Neural cell (in vitro differentiated cells): ENCODE results near the gene TENT4A. TPM values are rescaled to one million over a fixed set of nuclear protein-coding genes. Genes with fewer than 3 reads are reported as not detected.

Source experiments
- H2AFZ ChIP-seq: fragments of 200-600, 300-800 bp; sonication (generic), shearing (Covaris generic); 2 replicates; pipeline ENCODE4 v1.6.0; 2014; ENCODE audit warnings: low read depth, mild to moderate bottlenecking, antibody characterized with exemption, low read length, moderate library complexity
- H3F3A ChIP-seq: fragments of 200-600 bp; shearing (Covaris generic); 2 replicates; pipeline ENCODE4 v1.6.1; 2016; ENCODE audit warnings: mild to moderate bottlenecking, moderate library complexity, mixed read lengths, antibody characterized with exemption, low read length; ENCODE audit not compliant: insufficient read depth, poor library complexity, severe bottlenecking
- H3K27ac ChIP-seq: fragments of 200-600, 300-800 bp; sonication (generic), shearing (Covaris generic); 2 replicates; pipeline ENCODE4 v1.5.1; 2014; ENCODE audit warnings: mild to moderate bottlenecking, low read length, moderate library complexity
- H3K27me3 ChIP-seq: fragments of 300-800, 200-600 bp; sonication (generic), shearing (Covaris generic); 2 replicates; pipeline ENCODE4 v1.6.0; 2014; ENCODE audit warnings: mild to moderate bottlenecking, low read depth, low read length, moderate library complexity; ENCODE audit not compliant: insufficient read depth
- H3K36me3 ChIP-seq: fragments of 300-800, 200-600 bp; sonication (generic), shearing (Covaris generic); 2 replicates; pipeline ENCODE4 v1.5.1; 2014; ENCODE audit warnings: mild to moderate bottlenecking, antibody characterized with exemption, low read length, moderate library complexity; ENCODE audit not compliant: insufficient read depth
- H3K4me2 ChIP-seq: fragments of 300-800, 200-600 bp; sonication (generic), shearing (Covaris generic); 2 replicates; pipeline ENCODE4 v1.6.0; 2014; ENCODE audit warnings: mild to moderate bottlenecking, low read length
- H3K4me3 ChIP-seq: fragments of 300-800, 200-600 bp; sonication (generic), shearing (Covaris generic); 2 replicates; pipeline ENCODE4 v1.5.1; 2014; ENCODE audit warnings: mild to moderate bottlenecking, low read length, moderate library complexity
- H3K79me2 ChIP-seq: fragments of 200-600 bp; shearing (Covaris generic); replicated peaks from 2 replicates; pipeline ENCODE4 v1.6.0; 2014; ENCODE audit warnings: mild to moderate bottlenecking, low read length, moderate library complexity; ENCODE audit not compliant: insufficient read depth
- H3K9ac ChIP-seq: fragments of 300-800, 200-600 bp; sonication (generic), shearing (Covaris generic); 2 replicates; pipeline ENCODE4 v1.6.1; 2016; ENCODE audit warnings: mild to moderate bottlenecking, low read length, mixed read lengths
- H3K9me2 ChIP-seq: fragments of 200-600 bp; shearing (Covaris generic); 2 replicates; pipeline ENCODE4 v1.6.1; 2016; ENCODE audit warnings: mild to moderate bottlenecking, low read length, mixed read lengths; ENCODE audit not compliant: insufficient read depth
- H3K9me3 ChIP-seq: fragments of 200-600, 300-800 bp; sonication (generic), shearing (Covaris generic); 2 replicates; pipeline ENCODE4 v1.6.1; 2016; ENCODE audit warnings: mild to moderate bottlenecking, mixed run types, low read length, moderate library complexity, mixed read lengths
- H4K20me1 ChIP-seq: fragments of 200-600 bp; shearing (Covaris generic); 2 replicates; pipeline ENCODE4 v1.6.1; 2016; ENCODE audit warnings: mild to moderate bottlenecking, mixed run types; ENCODE audit not compliant: insufficient read depth
- EP300 ChIP-seq: fragments of 450-650 bp; conservative IDR thresholded peaks from 2 replicates; pipeline ENCODE4 v1.6.1; 2014; ENCODE audit warnings: antibody characterized with exemption, mild to moderate bottlenecking, moderate library complexity; ENCODE audit not compliant: poor library complexity, severe bottlenecking
- EZH2 ChIP-seq: fragments of 200-600, 300-800 bp; shearing (Covaris generic), sonication (generic); IDR thresholded peaks from 2 replicates; pipeline ENCODE4 v1.6.1; 2014; ENCODE audit warnings: antibody characterized with exemption, low read length, borderline replicate concordance, mild to moderate bottlenecking; ENCODE audit not compliant: insufficient read depth, poor library complexity, severe bottlenecking
- MXI1 ChIP-seq: fragments of 450-650 bp; conservative IDR thresholded peaks from 2 replicates; pipeline ENCODE4 v1.6.1; 2014; ENCODE audit warnings: antibody characterized with exemption, mild to moderate bottlenecking; ENCODE audit not compliant: poor library complexity, severe bottlenecking
- POLR2AphosphoS5 ChIP-seq: IDR thresholded peaks from 2 replicates; pipeline ENCODE4 v1.6.1; 2012
- RAD21 ChIP-seq: fragments of 450-650 bp; conservative IDR thresholded peaks from 2 replicates; pipeline ENCODE4 v1.6.1; 2014; ENCODE audit warnings: antibody characterized with exemption, mild to moderate bottlenecking, moderate library complexity
- SMC3 ChIP-seq: fragments of 450-650 bp; conservative IDR thresholded peaks from 2 replicates; pipeline ENCODE4 v1.6.1; 2014; ENCODE audit warnings: antibody characterized with exemption, mild to moderate bottlenecking, moderate library complexity; ENCODE audit not compliant: poor library complexity
- TAF1 ChIP-seq: IDR thresholded peaks from 2 replicates; pipeline ENCODE4 v1.6.1; 2012; ENCODE audit warnings: low read depth
- polyA plus RNA-seq: library from polyadenylated mRNA; depleted of rRNA; stranded (reverse); fragments of >200 nt; gene quantifications from 2 replicates; pipeline ENCODE4 v1.2.3, GENCODE V29; 2014
- TF ChIP-seq, protein P1 (sequence below): fragments of 450-650 bp; IDR thresholded peaks from 2 replicates; pipeline ENCODE4 v1.5.1; 2014; ENCODE audit warnings: antibody characterized with exemption, mild to moderate bottlenecking, moderate library complexity; ENCODE audit not compliant: poor library complexity, severe bottlenecking
- TF ChIP-seq, protein P2 (sequence below): IDR thresholded peaks from 2 replicates; pipeline ENCODE4 v1.6.1; 2012; ENCODE audit warnings: borderline replicate concordance

The TENT4A gene
- polyA plus RNA-seq, 1 donor from 2014 or later, result 12.1 TPM

DNA sequence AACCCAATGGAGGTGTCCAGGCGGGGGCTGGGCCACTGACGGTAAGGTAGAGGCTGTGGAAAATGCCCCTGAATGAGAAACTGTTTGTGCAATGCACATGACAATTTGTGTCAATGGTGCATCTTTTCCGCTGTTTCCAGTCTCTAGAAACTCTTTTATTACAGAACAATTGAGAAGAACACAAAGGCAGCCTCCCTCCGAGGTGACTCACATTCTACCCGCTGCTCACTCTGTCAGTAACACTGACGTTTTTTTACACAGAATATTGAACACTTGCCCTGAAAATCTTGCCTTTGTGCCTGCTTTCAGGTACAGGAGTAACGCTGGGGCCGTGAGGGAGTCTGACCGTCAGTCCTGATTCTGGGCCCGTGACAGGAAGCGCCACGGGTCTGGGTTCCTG is 11.7 kb upstream of the TENT4A start:
- Histone ChIP-seq H3K36me3 (no peaks in the 10 kb centered on the region), H3K9me2 (no peaks in the 10 kb centered on the region), H3F3A (no peaks in the 10 kb centered on the region), H3K27me3 (no peaks in the 10 kb centered on the region), H3K9ac (no peak overlapping the region), H3K27ac (peak overlapping the region; percentile 3), H3K4me3 (no peak overlapping the region), H4K20me1 (no peaks in the 10 kb centered on the region), H3K4me2 (no peak overlapping the region), H3K79me2 (no peaks in the 10 kb centered on the region), H3K9me3 (no peaks in the 10 kb centered on the region), H2AFZ (no peak overlapping the region)
- no peak for TF ChIP-seq EP300
- TF ChIP-seq, protein P1, sequence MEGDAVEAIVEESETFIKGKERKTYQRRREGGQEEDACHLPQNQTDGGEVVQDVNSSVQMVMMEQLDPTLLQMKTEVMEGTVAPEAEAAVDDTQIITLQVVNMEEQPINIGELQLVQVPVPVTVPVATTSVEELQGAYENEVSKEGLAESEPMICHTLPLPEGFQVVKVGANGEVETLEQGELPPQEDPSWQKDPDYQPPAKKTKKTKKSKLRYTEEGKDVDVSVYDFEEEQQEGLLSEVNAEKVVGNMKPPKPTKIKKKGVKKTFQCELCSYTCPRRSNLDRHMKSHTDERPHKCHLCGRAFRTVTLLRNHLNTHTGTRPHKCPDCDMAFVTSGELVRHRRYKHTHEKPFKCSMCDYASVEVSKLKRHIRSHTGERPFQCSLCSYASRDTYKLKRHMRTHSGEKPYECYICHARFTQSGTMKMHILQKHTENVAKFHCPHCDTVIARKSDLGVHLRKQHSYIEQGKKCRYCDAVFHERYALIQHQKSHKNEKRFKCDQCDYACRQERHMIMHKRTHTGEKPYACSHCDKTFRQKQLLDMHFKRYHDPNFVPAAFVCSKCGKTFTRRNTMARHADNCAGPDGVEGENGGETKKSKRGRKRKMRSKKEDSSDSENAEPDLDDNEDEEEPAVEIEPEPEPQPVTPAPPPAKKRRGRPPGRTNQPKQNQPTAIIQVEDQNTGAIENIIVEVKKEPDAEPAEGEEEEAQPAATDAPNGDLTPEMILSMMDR, result no peak
- no peak for TF ChIP-seq POLR2AphosphoS5
- no peak for TF ChIP-seq SMC3
- TF ChIP-seq MXI1, result no peak
- no peak for TF ChIP-seq RAD21
- TF ChIP-seq TAF1, result no peak
- no peak for TF ChIP-seq EZH2
- TF ChIP-seq, protein P2, sequence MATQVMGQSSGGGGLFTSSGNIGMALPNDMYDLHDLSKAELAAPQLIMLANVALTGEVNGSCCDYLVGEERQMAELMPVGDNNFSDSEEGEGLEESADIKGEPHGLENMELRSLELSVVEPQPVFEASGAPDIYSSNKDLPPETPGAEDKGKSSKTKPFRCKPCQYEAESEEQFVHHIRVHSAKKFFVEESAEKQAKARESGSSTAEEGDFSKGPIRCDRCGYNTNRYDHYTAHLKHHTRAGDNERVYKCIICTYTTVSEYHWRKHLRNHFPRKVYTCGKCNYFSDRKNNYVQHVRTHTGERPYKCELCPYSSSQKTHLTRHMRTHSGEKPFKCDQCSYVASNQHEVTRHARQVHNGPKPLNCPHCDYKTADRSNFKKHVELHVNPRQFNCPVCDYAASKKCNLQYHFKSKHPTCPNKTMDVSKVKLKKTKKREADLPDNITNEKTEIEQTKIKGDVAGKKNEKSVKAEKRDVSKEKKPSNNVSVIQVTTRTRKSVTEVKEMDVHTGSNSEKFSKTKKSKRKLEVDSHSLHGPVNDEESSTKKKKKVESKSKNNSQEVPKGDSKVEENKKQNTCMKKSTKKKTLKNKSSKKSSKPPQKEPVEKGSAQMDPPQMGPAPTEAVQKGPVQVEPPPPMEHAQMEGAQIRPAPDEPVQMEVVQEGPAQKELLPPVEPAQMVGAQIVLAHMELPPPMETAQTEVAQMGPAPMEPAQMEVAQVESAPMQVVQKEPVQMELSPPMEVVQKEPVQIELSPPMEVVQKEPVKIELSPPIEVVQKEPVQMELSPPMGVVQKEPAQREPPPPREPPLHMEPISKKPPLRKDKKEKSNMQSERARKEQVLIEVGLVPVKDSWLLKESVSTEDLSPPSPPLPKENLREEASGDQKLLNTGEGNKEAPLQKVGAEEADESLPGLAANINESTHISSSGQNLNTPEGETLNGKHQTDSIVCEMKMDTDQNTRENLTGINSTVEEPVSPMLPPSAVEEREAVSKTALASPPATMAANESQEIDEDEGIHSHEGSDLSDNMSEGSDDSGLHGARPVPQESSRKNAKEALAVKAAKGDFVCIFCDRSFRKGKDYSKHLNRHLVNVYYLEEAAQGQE, result no peak

DNA sequence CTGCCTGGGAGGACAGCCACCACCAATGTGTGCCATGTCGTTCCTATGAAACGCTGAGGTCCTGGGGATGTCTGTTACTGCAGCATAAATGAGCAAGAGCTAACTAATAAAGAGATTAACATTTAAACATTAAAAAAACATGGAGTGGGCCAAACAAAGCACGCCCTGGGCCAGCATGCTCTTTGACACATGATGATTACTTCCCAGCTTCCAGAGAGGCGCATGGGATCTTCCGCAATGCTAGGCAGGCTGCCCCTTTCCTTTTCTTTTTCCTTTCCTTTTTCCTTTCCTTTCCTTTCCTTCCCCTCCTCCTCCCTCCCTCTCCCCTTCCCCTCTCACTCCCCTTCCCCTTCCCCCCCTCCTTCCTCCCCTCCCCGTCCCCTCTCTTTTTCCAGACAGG is 10.6 kb upstream of the TENT4A start:
- Histone ChIP-seq H3K79me2 (no peaks in the 10 kb centered on the region), H3K9ac (no peak overlapping the region), H3K27me3 (no peaks in the 10 kb centered on the region), H3K4me3 (no peak overlapping the region), H3K9me2 (no peaks in the 10 kb centered on the region), H3K27ac (no peak overlapping the region), H3K4me2 (no peak overlapping the region), H3K36me3 (no peaks in the 10 kb centered on the region), H4K20me1 (no peaks in the 10 kb centered on the region), H2AFZ (no peak overlapping the region), H3F3A (no peaks in the 10 kb centered on the region), H3K9me3 (no peaks in the 10 kb centered on the region)
- no peak for TF ChIP-seq TAF1
- TF ChIP-seq EZH2, result no peak
- no peak for TF ChIP-seq EP300
- TF ChIP-seq, protein P2, result no peak
- TF ChIP-seq RAD21, result no peak
- TF ChIP-seq SMC3, result no peak
- no peak for TF ChIP-seq POLR2AphosphoS5
- no peak for TF ChIP-seq MXI1
- TF ChIP-seq, protein P1, result no peak
